Heart right ventricle (tissue), 16 donors: ENCODE measurements around the gene MTA3. TPM values are rescaled to one million over a fixed set of nuclear protein-coding genes. Genes with fewer than 3 reads are reported as not detected.

Experiments
- ATAC-seq, 8 donors: fragments of 200-7000 bp; cut with Tn5 transposase; one replicate each; pipeline ENCODE4 v1.9.1; 2020; ENCODE audit warnings: mild to moderate bottlenecking in 8 of 8, moderate library complexity in 8 of 8, moderate number of reproducible peaks in 1 of 8
- DNase-seq, 2 donors: peaks; one replicate each; pipeline ENCODE4 v3.0.0-alpha.2; 2020
- H3K27ac ChIP-seq, 10 donors: fragments of 200-600 bp; sonication (generic) in 2 of 10; one replicate each; pipeline versions ENCODE4 v1.5.0 to v1.8.0; 2020 to 2022; ENCODE audit warnings: mild to moderate bottlenecking in 3 of 10
- H3K27me3 ChIP-seq, 7 donors: fragments of 200-600 bp; one replicate each; pipeline ENCODE4 v1.8.0; 2021 to 2022; ENCODE audit warnings: mild to moderate bottlenecking in 2 of 7
- H3K36me3 ChIP-seq, 9 donors: fragments of 200-600 bp; sonication (generic) in 1 of 9; one replicate each; pipeline versions ENCODE4 v1.5.0 to v1.8.0; 2020 to 2022; ENCODE audit warnings: mild to moderate bottlenecking in 2 of 9
- H3K4me1 ChIP-seq, 9 donors: fragments of 200-600 bp; sonication (generic) in 1 of 9; one replicate each; pipeline versions ENCODE4 v1.5.0 to v1.8.0; 2020 to 2022; ENCODE audit warnings: mild to moderate bottlenecking in 4 of 9
- H3K4me3 ChIP-seq, 10 donors: fragments of 200-600 bp; sonication (generic) in 2 of 10; one replicate each; pipeline versions ENCODE4 v1.5.0 to v1.8.0; 2020 to 2022; ENCODE audit warnings: mild to moderate bottlenecking in 7 of 10, moderate library complexity in 2 of 10
- H3K9me3 ChIP-seq, 11 donors: fragments of 200-600 bp in 10 of 11; sonication (generic) in 2 of 11; one replicate each; pipeline versions ENCODE4 v1.5.0 to v1.8.0; 2013 to 2022; ENCODE audit warnings: mild to moderate bottlenecking in 2 of 11, control low read depth in 1 of 11, moderate library complexity in 1 of 11
- CTCF ChIP-seq, 9 donors: fragments of 200-600 bp; sonication (generic) in 2 of 9; IDR thresholded peaks; one replicate each; pipeline versions ENCODE4 v1.5.0 to v1.8.0; 2021 to 2022; ENCODE audit warnings: antibody characterized with exemption in 9 of 9, mild to moderate bottlenecking in 5 of 9, moderate library complexity in 1 of 9
- WGBS, 2 donors: extraction: QIAGEN DNeasy Blood & Tissue Kit; methylation state at CpG; one replicate each; pipeline ENCODE4 v1.1.7; 2013; ENCODE audit warnings: inconsistent platforms in 1 of 2; 5-methylcytosine and 5-hydroxymethylcytosine counted together
- intact Hi-C, 10 donors: fragments of 100-400 bp; cut with DNase I; formaldehyde crosslinking; loops; one replicate each; pipeline versions ENCODE4 v1.11.1 to v1.14.2; 2022
- polyA plus RNA-seq, 2 donors: library from polyadenylated mRNA; stranded (reverse); fragments of 200-250 nt; gene quantifications; one replicate each; pipeline ENCODE4 v1.2.3, GENCODE V29; 2013
- total RNA-seq, 10 donors: library from RNA; stranded (reverse); fragmentation: NEBNext Ultra II Directional in 3 of 10; extraction: Animal tissue kit (Norgen Biotek cat#: 25700) in 3 of 10; gene quantifications; one replicate each; pipeline versions ENCODE4 v1.2.1 to v1.2.4, GENCODE V29; 2021 to 2023
- donor health status: Arrhythmogenic right ventricular cardiomyopathy.
- donor health status: ischemic (EF 13 %, LVEDD 7.1; RV severe dilation, severe dysfunction).
- donor health status: healthy with polysubstance abuse.
- donor health status: DM: no; HTN: yes; CAD: no.
- donor health status: DM: no; HTN: no; CAD: no.
- donor health status: ischemic (EF 25% LVEDD 6.9; RV normal size, moderate dysfunction).
- donor health status: ischemic (EF 25% LVEDD 5.7; RV mildly dilated, moderate dysfunction).
- donor health status: healthy.
- donor health status: DM: yes; HTN: yes; CAD: no.
- donor health status: Ischemic cardiomyopathy.
- donor health status: ischemic (EF 35%, LVEDD 5.7; RV mildly dilated, moderate dysfunction).
- donor health status: nonischemic (EF 11% LVEDD 7.7; RV severe dilation, severe dysfunction).
- donor health status: DM: yes; HTN: yes; CAD: no.
- donor health status: PGD.
- donor health status: ischemic (EF 29% LVEDD 5.4; RV normal size, mild dysfunction).
- donor health status: nonischemic (EF 23%, LVEDD 6.1; RV moderate dilation, normal function).

Gene MTA3
- total and polyA plus RNA-seq, 12 donors = 11.2 to 29.4 (median 21.9) TPM

- Histone ChIP-seq H3K27me3 (no peaks in the 10 kb centered on the region), H3K4me1 (no peaks in the 10 kb centered on the region), H3K4me3 (no peak overlapping the region), H3K27ac (no peak overlapping the region), H3K9me3 (no peaks in the 10 kb centered on the region), H3K36me3 (peaks cover 0 to 65% (median 19%) of the 10 kb centered on the region in 9 donors)
- ATAC-seq (no peak), DNase-seq (no peak)
- intact Hi-C loops = no loop called here
- no peak for TF ChIP-seq CTCF (IDR thresholded peaks at IDR 0.05)
- WGBS, 2 donors = 67 to 96% methylated on average over 6 of the region's 6 CpGs
Observed at GRCh38 chr2:42708179-42708578, 139.7 kb downstream of the MTA3 start.

GRCh38 chr2:42711896-42712295, 143.5 kb downstream of the MTA3 start:
- intact Hi-C loops = no loop called here
- Histone ChIP-seq H3K9me3 (no peaks in the 10 kb centered on the region), H3K4me3 (no peak overlapping the region), H3K4me1 (no peaks in the 10 kb centered on the region), H3K36me3 (peaks cover 0 to 43% (median 18%) of the 10 kb centered on the region in 9 donors), H3K27ac (no peak overlapping the region), H3K27me3 (no peaks in the 10 kb centered on the region)
- 96 to 97% methylated on average over 1 of the region's 1 CpG for WGBS, 2 donors
- TF ChIP-seq CTCF (IDR thresholded peaks at IDR 0.05) = no peak
- ATAC-seq = no peak
- no peak for DNase-seq

GRCh38 chr2:42712934-42713333, 144.5 kb downstream of the MTA3 start:
- Histone ChIP-seq H3K4me3 (no peak overlapping the region), H3K9me3 (no peaks in the 10 kb centered on the region), H3K27ac (no peak overlapping the region), H3K4me1 (no peaks in the 10 kb centered on the region), H3K36me3 (peaks cover 0 to 33% (median 12%) of the 10 kb centered on the region in 9 donors), H3K27me3 (no peaks in the 10 kb centered on the region)
- TF ChIP-seq CTCF (IDR thresholded peaks at IDR 0.05) = no peak
- 63 to 73% methylated on average over 2 of the region's 2 CpGs for WGBS, 2 donors
- ATAC-seq (no peak), DNase-seq (no peak)
- intact Hi-C loops = no loop called here

GRCh38 chr2:42713920-42714319, 145.5 kb downstream of the MTA3 start:
- DNase-seq (no peak), ATAC-seq (no peak)
- H3K27me3 ChIP-seq = no peaks in the 10 kb centered on the region
- H3K36me3 ChIP-seq = peaks cover 0 to 23% (median 5%) of the 10 kb centered on the region in 9 donors
- no peak overlapping the region for H3K27ac ChIP-seq
- WGBS, 2 donors = 79 to 83% methylated on average over 4 of the region's 4 CpGs
- TF ChIP-seq CTCF (IDR thresholded peaks at IDR 0.05) = no peak
- no peak overlapping the region for H3K4me3 ChIP-seq
- intact Hi-C loops = no loop called here
- no peaks in the 10 kb centered on the region for H3K9me3 ChIP-seq
- no peaks in the 10 kb centered on the region for H3K4me1 ChIP-seq
